GM19438 (cell line): Measurements from ENCODE around the gene SHISA7.

ENCODE experiments used
- ATAC-seq: cut with Tn5 transposase; IDR thresholded peaks from one replicate; pipeline ENCODE4 v1.9.1; 2021; ENCODE audit warnings: low read depth; ENCODE audit not compliant: unreplicated experiment

Gene SHISA7

GRCh38 chr19:55391702-55392615 lies 51.1 kb downstream of the SHISA7 start:
- ATAC-seq, result no peak

- no peak for ATAC-seq
These were observed 51.9 kb downstream of the SHISA7 start for GRCh38 chr19:55391191-55391670.

GRCh38 chr19:55390461-55390880 lies 52.6 kb downstream of the SHISA7 start:
- ATAC-seq, result no peak

GRCh38 chr19:55389386-55390317 lies 53.4 kb downstream of the SHISA7 start:
- ATAC-seq, result no peak

GRCh38 chr19:55387736-55388497 lies 55.2 kb downstream of the SHISA7 start:
- ATAC-seq, result no peak

- ATAC-seq, result no peak
These were observed 56.6 kb downstream of the SHISA7 start for GRCh38 chr19:55386493-55386971.

GRCh38 chr19:55385724-55386492 lies 57.2 kb downstream of the SHISA7 start, which contains the start of gene RPL28:
Gene RPL28, plus strand, starts transcription at chr19:55385932. Its CDS starts 426 bp downstream, at chr19:55386358.
- peak; percentile 72 for ATAC-seq

- peak; percentile 54 for ATAC-seq
These were observed 58.0 kb downstream of the SHISA7 start for GRCh38 chr19:55384920-55385723.

GRCh38 chr19:55384131-55384919 lies 58.8 kb downstream of the SHISA7 start, which contains the start of gene TMEM238:
Gene TMEM238, minus strand, starts transcription at chr19:55384292. Its CDS starts 33 bp downstream, at chr19:55384259.
- no peak for ATAC-seq

- no peak for ATAC-seq
These were observed 59.6 kb downstream of the SHISA7 start for GRCh38 chr19:55383279-55384130.

- no peak for ATAC-seq
These were observed 60.5 kb downstream of the SHISA7 start for GRCh38 chr19:55382522-55383054.

- ATAC-seq, result no peak
These were observed 61.1 kb downstream of the SHISA7 start for GRCh38 chr19:55382013-55382412.

GRCh38 chr19:55379174-55379573 lies 63.9 kb downstream of the SHISA7 start:
- ATAC-seq, result no peak
